Breast epithelium (tissue), 4 donors: ENCODE results near the gene ABHD2. TPM values are rescaled to one million over a fixed set of nuclear protein-coding genes. Genes with fewer than 3 reads are reported as not detected.

Experiments used
- DNase-seq, 2 donors: peaks; one replicate each; pipeline ENCODE4 v3.0.0-alpha.2; 2019; ENCODE audit warnings: low spot score in 2 of 2
- H3K27ac ChIP-seq, 2 donors: fragments of 200-600 bp; sonication (generic) in 1 of 2; one replicate each; pipeline ENCODE4 v1.5.1; 2016 to 2019; ENCODE audit warnings: mild to moderate bottlenecking in 1 of 2
- H3K27me3 ChIP-seq, 2 donors: fragments of 200-600 bp; sonication (generic) in 1 of 2; one replicate each; pipeline versions ENCODE4 v1.5.1 to v1.6.0; 2017 to 2019; ENCODE audit warnings: control low read depth in 1 of 2, mild to moderate bottlenecking in 1 of 2
- H3K36me3 ChIP-seq: fragments of 200-600 bp; one replicate; pipeline ENCODE4 v1.5.1; 2019
- H3K4me1 ChIP-seq, 2 donors: fragments of 200-600 bp; sonication (generic); one replicate each; pipeline ENCODE4 v1.5.1; 2016 to 2019; ENCODE audit warnings: control low read depth in 1 of 2
- H3K4me3 ChIP-seq, 3 donors: fragments of 200-600 bp; sonication (generic); 1 replicate in 2 of 3; 2 replicates in 1 of 3; pipeline ENCODE4 v1.5.1; 2016 to 2019; ENCODE audit warnings: mild to moderate bottlenecking in 3 of 3, moderate library complexity in 2 of 3
- H3K9me3 ChIP-seq, 2 donors: fragments of 200-600 bp; sonication (generic) in 1 of 2; one replicate each; pipeline ENCODE4 v1.5.1; 2016 to 2019; ENCODE audit warnings: control low read depth in 1 of 2
- POLR2A ChIP-seq: fragments of 450-650 bp; IDR thresholded peaks from one replicate; pipeline ENCODE4 v1.6.1; 2016; ENCODE audit warnings: antibody characterized with exemption, mild to moderate bottlenecking, moderate library complexity
- POLR2AphosphoS5 ChIP-seq, 3 donors: sonication (generic); formaldehyde crosslinking; IDR thresholded peaks; one replicate each; pipeline ENCODE4 v1.6.1; 2017; ENCODE audit warnings: antibody characterized with exemption in 3 of 3
- intact Hi-C: fragments of 100-400 bp; cut with DNase I; formaldehyde crosslinking; loops from one replicate; pipeline ENCODE4 v1.15.1; 2023; ENCODE audit warnings: low total_unique reads
- total RNA-seq, 3 donors: library from RNA; depleted of rRNA; stranded (reverse); fragments of >200 nt; gene quantifications; one replicate each; pipeline ENCODE4 v1.1.0, GENCODE V29; 2016
- TF ChIP-seq, protein P1 (sequence below), 3 donors: fragments of 450-650 bp; IDR thresholded peaks; one replicate each; pipeline ENCODE4 v1.5.1; 2016 to 2017; ENCODE audit warnings: antibody characterized with exemption in 3 of 3, mild to moderate bottlenecking in 3 of 3, moderate library complexity in 3 of 3

Gene ABHD2
- total RNA-seq, 3 donors from 2014 or later: 76.7 to 91.2 (median 80.3) TPM

DNA sequence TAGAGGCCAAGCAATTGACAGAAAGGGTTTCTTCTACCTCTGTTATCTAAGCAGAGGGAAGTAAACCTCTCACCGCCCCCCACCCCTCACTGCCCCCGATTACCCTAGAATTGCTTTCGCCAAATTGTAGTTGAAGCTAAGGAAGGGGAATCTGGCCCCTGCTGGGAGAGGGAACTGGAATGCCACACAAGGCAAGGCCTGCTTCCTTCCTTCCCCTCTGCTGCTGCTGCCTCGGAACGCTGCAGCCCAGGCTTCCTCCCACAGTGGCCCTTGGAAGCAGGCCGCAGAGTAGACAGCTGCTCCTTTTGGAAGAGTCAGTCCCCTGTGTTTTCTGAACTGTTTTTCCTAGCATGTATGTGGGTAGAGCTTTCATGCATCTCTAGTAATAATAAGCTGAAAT is 111.5 kb downstream of the ABHD2 start:
- Histone ChIP-seq H3K36me3 (no peaks in the 10 kb centered on the region), H3K9me3 (no peaks in the 10 kb centered on the region), H3K27ac (no peak overlapping the region), H3K4me1 (no peaks in the 10 kb centered on the region), H3K4me3 (no peak overlapping the region), H3K27me3 (no peaks in the 10 kb centered on the region)
- DNase-seq: no peak
- TF ChIP-seq POLR2AphosphoS5 (IDR thresholded peaks at IDR 0.05): no peak
- no peak for TF ChIP-seq POLR2A
- TF ChIP-seq, protein P1, sequence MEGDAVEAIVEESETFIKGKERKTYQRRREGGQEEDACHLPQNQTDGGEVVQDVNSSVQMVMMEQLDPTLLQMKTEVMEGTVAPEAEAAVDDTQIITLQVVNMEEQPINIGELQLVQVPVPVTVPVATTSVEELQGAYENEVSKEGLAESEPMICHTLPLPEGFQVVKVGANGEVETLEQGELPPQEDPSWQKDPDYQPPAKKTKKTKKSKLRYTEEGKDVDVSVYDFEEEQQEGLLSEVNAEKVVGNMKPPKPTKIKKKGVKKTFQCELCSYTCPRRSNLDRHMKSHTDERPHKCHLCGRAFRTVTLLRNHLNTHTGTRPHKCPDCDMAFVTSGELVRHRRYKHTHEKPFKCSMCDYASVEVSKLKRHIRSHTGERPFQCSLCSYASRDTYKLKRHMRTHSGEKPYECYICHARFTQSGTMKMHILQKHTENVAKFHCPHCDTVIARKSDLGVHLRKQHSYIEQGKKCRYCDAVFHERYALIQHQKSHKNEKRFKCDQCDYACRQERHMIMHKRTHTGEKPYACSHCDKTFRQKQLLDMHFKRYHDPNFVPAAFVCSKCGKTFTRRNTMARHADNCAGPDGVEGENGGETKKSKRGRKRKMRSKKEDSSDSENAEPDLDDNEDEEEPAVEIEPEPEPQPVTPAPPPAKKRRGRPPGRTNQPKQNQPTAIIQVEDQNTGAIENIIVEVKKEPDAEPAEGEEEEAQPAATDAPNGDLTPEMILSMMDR (IDR thresholded peaks at IDR 0.05): no peak
- intact Hi-C loops: no loop called here

DNA sequence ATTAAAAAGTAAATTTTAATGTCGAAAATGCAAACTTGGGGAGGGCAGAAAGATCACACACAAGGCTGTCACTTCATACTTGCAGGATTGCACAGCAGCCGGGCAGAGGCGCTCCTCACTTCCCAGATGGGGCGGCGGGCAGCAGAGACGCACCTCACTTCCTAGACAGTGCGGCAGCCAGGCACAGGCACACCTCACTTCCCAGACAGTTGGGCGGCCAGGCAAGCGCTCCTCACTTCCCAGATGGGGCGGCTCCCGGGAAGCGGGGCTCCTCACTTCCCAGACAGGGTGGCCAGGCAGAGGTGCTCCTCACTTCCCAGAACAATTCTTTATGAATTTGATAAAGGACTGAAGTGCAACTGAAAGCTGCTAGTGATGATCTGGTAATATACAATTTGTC is 111.9 kb downstream of the ABHD2 start:
- H3K27me3 ChIP-seq: no peaks in the 10 kb centered on the region
- no peak overlapping the region for H3K27ac ChIP-seq
- no peak for DNase-seq
- intact Hi-C loops: no loop called here
- H3K36me3 ChIP-seq: no peaks in the 10 kb centered on the region
- TF ChIP-seq, protein P1 (IDR thresholded peaks at IDR 0.05): no peak
- TF ChIP-seq POLR2A (no peak), POLR2AphosphoS5 (IDR thresholded peaks at IDR 0.05) (no peak)
- no peak overlapping the region for H3K4me3 ChIP-seq
- no peaks in the 10 kb centered on the region for H3K4me1 ChIP-seq
- no peaks in the 10 kb centered on the region for H3K9me3 ChIP-seq

DNA sequence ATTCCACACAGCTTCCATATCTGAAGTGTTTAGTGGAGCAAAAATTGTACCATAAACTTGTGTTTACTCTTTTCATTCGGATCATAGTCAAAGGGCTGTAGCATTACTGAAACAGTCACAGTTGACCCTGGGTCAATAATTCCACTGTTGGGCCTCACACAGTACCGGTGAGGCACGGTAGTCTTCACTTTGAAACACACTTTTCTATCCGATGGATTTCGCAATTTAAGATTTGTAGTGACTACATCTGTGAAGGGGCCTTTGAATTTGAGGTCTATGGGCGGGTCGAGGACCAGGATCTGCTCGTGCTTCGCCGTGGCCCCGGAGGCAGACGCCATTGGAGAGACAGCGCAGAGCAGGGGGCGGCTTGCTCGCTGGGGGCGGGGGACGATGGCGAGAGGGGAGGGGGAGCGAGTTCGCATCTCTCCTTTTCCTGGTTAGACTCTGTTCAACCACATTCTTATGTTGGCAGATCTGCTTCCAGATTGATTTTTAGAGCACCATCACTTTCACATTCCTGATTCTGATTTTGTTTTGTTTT is 113.3 kb downstream of the ABHD2 start:
- no peak overlapping the region for H3K27ac ChIP-seq
- H3K36me3 ChIP-seq: no peaks in the 10 kb centered on the region
- intact Hi-C loops: no loop called here
- H3K27me3 ChIP-seq: no peaks in the 10 kb centered on the region
- TF ChIP-seq, protein P1 (IDR thresholded peaks at IDR 0.05): no peak
- TF ChIP-seq POLR2A: no peak
- TF ChIP-seq POLR2AphosphoS5 (IDR thresholded peaks at IDR 0.05): no peak
- DNase-seq: no peak
- H3K4me3 ChIP-seq: no peak overlapping the region
- no peaks in the 10 kb centered on the region for H3K4me1 ChIP-seq
- no peaks in the 10 kb centered on the region for H3K9me3 ChIP-seq

DNA sequence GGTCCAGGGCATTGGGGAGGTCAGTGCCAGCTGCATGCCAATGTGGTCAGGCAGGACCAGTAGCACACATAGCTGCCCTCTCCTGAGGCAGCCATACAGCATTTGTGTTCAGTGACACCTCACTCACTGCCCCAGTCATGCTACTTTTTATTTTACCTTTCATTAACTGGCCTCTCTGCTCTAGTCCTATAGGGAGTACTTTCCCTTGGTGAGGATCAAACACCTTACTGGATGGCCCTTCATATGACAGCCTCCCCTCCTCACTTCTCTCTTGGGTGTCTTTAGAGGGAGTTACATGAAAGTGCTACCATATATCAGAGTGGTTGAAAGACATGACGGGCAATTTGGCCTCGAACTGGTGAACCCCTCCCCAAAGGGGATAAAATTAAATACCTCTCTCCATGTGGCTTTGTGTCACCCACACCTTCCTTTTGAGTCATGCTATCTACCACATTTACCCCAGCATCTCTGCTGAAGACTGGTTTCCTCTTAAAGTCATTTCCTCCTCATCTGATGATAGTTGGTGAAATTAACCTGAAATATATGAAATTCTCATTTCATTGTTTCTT is 115.5 kb downstream of the ABHD2 start:
- no peak for TF ChIP-seq POLR2AphosphoS5 (IDR thresholded peaks at IDR 0.05)
- TF ChIP-seq POLR2A: no peak
- TF ChIP-seq, protein P1 (IDR thresholded peaks at IDR 0.05): no peak
- Histone ChIP-seq H3K27ac (no peak overlapping the region), H3K4me3 (no peak overlapping the region), H3K36me3 (no peaks in the 10 kb centered on the region), H3K4me1 (no peaks in the 10 kb centered on the region), H3K9me3 (no peaks in the 10 kb centered on the region), H3K27me3 (no peaks in the 10 kb centered on the region)
- no peak for DNase-seq
- intact Hi-C loops: no loop called here

DNA sequence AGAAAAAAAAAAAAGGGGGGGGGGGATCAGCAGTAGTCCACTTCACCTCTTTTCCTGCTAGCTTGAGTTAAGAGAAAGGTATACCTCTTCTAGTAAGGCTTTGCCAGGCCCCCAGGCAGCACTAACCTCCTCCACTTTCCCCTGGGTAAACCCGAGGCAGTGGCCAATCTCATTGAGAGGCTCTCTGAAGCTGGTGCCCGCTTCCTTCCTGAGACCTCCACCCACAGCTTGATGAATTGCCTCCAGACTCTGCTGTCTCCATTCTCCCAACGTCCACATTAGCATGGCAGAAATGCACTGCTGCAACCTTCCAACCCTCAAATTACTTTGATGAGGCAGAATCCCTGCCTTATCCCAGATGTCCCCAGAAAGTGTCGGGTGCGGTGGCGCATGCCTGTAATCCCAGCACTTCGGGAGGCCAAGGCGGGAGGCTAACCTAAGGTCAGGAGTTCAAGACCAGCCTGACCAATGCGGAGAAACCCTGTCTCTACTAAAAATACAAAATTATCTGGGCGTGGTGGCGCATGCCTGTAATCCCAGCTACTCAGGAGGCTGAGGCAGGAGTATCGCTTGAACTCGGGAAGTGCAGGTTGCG is 117.8 kb downstream of the ABHD2 start:
- no peak overlapping the region for H3K27ac ChIP-seq
- no peak overlapping the region for H3K4me3 ChIP-seq
- no peaks in the 10 kb centered on the region for H3K27me3 ChIP-seq
- H3K4me1 ChIP-seq: no peaks in the 10 kb centered on the region
- no peak for DNase-seq
- TF ChIP-seq, protein P1 (IDR thresholded peaks at IDR 0.05): no peak
- no peak for TF ChIP-seq POLR2A
- TF ChIP-seq POLR2AphosphoS5 (IDR thresholded peaks at IDR 0.05): no peak
- no peaks in the 10 kb centered on the region for H3K9me3 ChIP-seq
- intact Hi-C loops: no loop called here
- no peaks in the 10 kb centered on the region for H3K36me3 ChIP-seq
